B cell (primary cell): ENCODE measurements around the gene CMIP. TPM values are rescaled to one million over a fixed set of nuclear protein-coding genes. Genes with fewer than 3 reads are reported as not detected.

Experiments used
- ATAC-seq: fragments of 200-7000 bp; cut with Tn5 transposase; one replicate; pipeline ENCODE4 v1.10.0; 2021; ENCODE audit warnings: low read depth, mild to moderate bottlenecking, moderate number of reproducible peaks, moderate library complexity
- CTCF ChIA-PET: fragments of 350-600 bp; sonication (Branson Sonifier 250); formaldehyde crosslinking; loops from one replicate; lab custom pipeline; 2021; ENCODE audit warnings: antibody characterized with exemption, inconsistent platforms; lab: Charles Lee
- POLR2A ChIA-PET: fragments of 350-600 bp; sonication (Branson Sonifier 250); formaldehyde crosslinking; loops from one replicate; lab custom pipeline; 2021; ENCODE audit warnings: antibody characterized with exemption; lab: Charles Lee
- DNase-seq: peaks from one replicate; pipeline ENCODE4 v3.0.0; 2013
- H2AFZ ChIP-seq: 2 replicates; pipeline ENCODE4 v1.6.1; 2012; ENCODE audit warnings: mild to moderate bottlenecking, low read depth, low read length; ENCODE audit not compliant: insufficient read depth, poor library complexity, severe bottlenecking
- H3K27ac ChIP-seq, 2 donors: 1 replicate in 1 of 2; 2 replicates in 1 of 2; pipeline ENCODE4 v1.5.1; 2012 to 2013; ENCODE audit warnings: low read length in 2 of 2, mild to moderate bottlenecking in 2 of 2, moderate library complexity in 1 of 2
- H3K27me3 ChIP-seq, 4 experiments: fragments of 200-600 bp in 1 of 4; sonication (generic) in 1 of 4; replicated peaks in 1 of 4; 1 replicate in 2 of 4; 2 replicates in 2 of 4; pipeline versions ENCODE4 v1.6.1 to v1.7.0; 2013 to 2016; ENCODE audit warnings: low read length in 3 of 4, mild to moderate bottlenecking in 2 of 4, mixed read lengths in 1 of 4, moderate library complexity in 1 of 4; ENCODE audit not compliant: insufficient read depth in 4 of 4, control insufficient read depth in 3 of 4; ENCODE audit errors: control extremely low read depth in 1 of 4
- H3K36me3 ChIP-seq, 2 experiments: replicated peaks in 1 of 2; 1 replicate in 1 of 2; 2 replicates in 1 of 2; pipeline versions ENCODE4 v1.6.1 to v1.7.1; 2013; ENCODE audit warnings: low read length in 1 of 2; ENCODE audit not compliant: insufficient read depth in 2 of 2, control insufficient read depth in 1 of 2; ENCODE audit errors: control extremely low read depth in 1 of 2, extremely low read depth in 1 of 2
- H3K4me1 ChIP-seq, 2 donors: fragments of 200-600 bp in 1 of 2; sonication (generic) in 1 of 2; 1 replicate in 1 of 2; 2 replicates in 1 of 2; pipeline versions ENCODE4 v1.5.1 to v1.6.1; 2013 to 2017; ENCODE audit warnings: low read length in 2 of 2; ENCODE audit not compliant: control insufficient read depth in 2 of 2, insufficient read depth in 2 of 2
- H3K4me2 ChIP-seq: replicated peaks from 2 replicates; pipeline ENCODE3; 2012; ENCODE audit warnings: mild to moderate bottlenecking, low read depth, low read length; ENCODE audit not compliant: poor library complexity, severe bottlenecking
- H3K4me3 ChIP-seq, 5 experiments: fragments of 200-600 bp in 1 of 5; sonication (generic) in 1 of 5; 1 replicate in 3 of 5; 2 replicates in 2 of 5; pipeline versions ENCODE4 v1.5.1 to v1.7.0; 2011 to 2016; ENCODE audit warnings: low read length in 4 of 5, mild to moderate bottlenecking in 4 of 5, low read depth in 2 of 5, control low read depth in 1 of 5, moderate library complexity in 1 of 5; ENCODE audit not compliant: insufficient read depth in 1 of 5; ENCODE audit errors: control extremely low read depth in 1 of 5, extremely low read depth in 1 of 5
- H3K79me2 ChIP-seq: fragments of 200-600 bp; sonication (generic); one replicate; pipeline ENCODE4 v1.6.0; 2016; ENCODE audit warnings: low read length; ENCODE audit not compliant: control insufficient read depth, insufficient read depth
- H3K9ac ChIP-seq: fragments of 200-600 bp; sonication (generic); 2 replicates; pipeline ENCODE4 v1.6.1; 2017; ENCODE audit warnings: mild to moderate bottlenecking, low read length, moderate library complexity
- H3K9me3 ChIP-seq, 3 donors: one replicate each; pipeline versions ENCODE4 v1.6.1 to v1.7.1; 2013; ENCODE audit warnings: low read length in 2 of 3; ENCODE audit not compliant: control insufficient read depth in 2 of 3, insufficient read depth in 1 of 3; ENCODE audit errors: control extremely low read depth in 1 of 3
- H4K20me1 ChIP-seq: 2 replicates; pipeline ENCODE4 v1.6.0; 2012; ENCODE audit warnings: mild to moderate bottlenecking, low read length; ENCODE audit not compliant: insufficient read depth, control insufficient read depth, poor library complexity, severe bottlenecking
- H3K27ac Mint-ChIP-seq: one replicate; pipeline ENCODE4 v1.8.0; 2021; ENCODE audit warnings: mixed read lengths
- H3K27me3 Mint-ChIP-seq: one replicate; pipeline ENCODE4 v1.8.0; 2021; ENCODE audit warnings: mixed read lengths
- H3K4me1 Mint-ChIP-seq: one replicate; pipeline ENCODE4 v1.8.0; 2021; ENCODE audit warnings: mixed read lengths
- H3K4me3 Mint-ChIP-seq: one replicate; pipeline ENCODE4 v1.8.0; 2021; ENCODE audit warnings: mixed read lengths
- H3K9me3 Mint-ChIP-seq: one replicate; pipeline ENCODE4 v1.8.0; 2022; ENCODE audit warnings: mixed read lengths; ENCODE audit not compliant: insufficient read depth
- EZH2 ChIP-seq: IDR thresholded peaks from 2 replicates; pipeline ENCODE4 v1.6.1; 2012; ENCODE audit warnings: borderline replicate concordance, low read depth, mild to moderate bottlenecking, moderate library complexity, low read length; ENCODE audit not compliant: insufficient read depth, poor library complexity, severe bottlenecking
- WGBS: methylation state at CpG from one replicate; pipeline ENCODE4 v1.1.5; 2013; ENCODE audit warnings: missing lambda C conversion rate; ENCODE audit not compliant: insufficient coverage; 5-methylcytosine and 5-hydroxymethylcytosine counted together
- intact Hi-C: fragments of 100-400 bp; cut with micrococcal nuclease; formaldehyde crosslinking; loops from one replicate; pipeline ENCODE4 v1.10.0; 2022
- polyA plus RNA-seq: library from polyadenylated mRNA; depleted of rRNA; stranded (reverse); fragments of >200 nt; gene quantifications from 2 replicates; pipeline ENCODE4 v1.2.3, GENCODE V29; 2012
- total RNA-seq, 2 donors: library from RNA; stranded (reverse); fragments of 120-200 nt in 1 of 2; gene quantifications; 1 replicate in 1 of 2; 2 replicates in 1 of 2; pipeline versions ENCODE4 v1.2.3 to v1.2.4, GENCODE V29; 2013 to 2022
- TF ChIP-seq, protein P1 (sequence below): fragments of 200-600 bp; IDR thresholded peaks from one replicate; pipeline ENCODE4 v1.8.0; 2022; ENCODE audit warnings: antibody characterized with exemption, mild to moderate bottlenecking

CMIP gene
- total and polyA plus RNA-seq, 2 donors (not counting 1 experiment from before 2014, with no cell fraction given) = 27.1 to 155 TPM

DNA sequence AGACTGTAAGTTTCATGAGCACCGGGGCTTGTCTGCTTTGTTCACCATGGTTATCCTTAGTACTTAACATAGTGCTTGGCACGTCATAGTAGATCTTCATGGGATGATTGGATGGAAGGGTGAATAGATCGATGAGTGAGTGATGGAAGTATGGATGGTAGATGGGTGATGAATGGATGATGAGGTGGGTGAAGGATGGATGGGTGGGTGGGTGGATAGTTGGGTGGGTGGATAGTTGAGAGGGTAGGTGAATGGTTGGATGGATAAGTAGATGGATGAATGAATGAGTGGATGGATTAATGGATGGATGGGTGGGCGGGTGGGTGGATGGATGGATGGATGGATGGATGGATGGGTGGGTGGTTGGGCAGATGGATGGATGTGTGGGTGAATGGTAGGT, 201.3 kb downstream of the CMIP start:
- no peak overlapping the region for H3K9ac ChIP-seq
- no peaks in the 10 kb centered on the region for H3K9me3 ChIP-seq
- H3K4me1 Mint-ChIP-seq = peaks cover 11% of the 10 kb centered on the region
- TF ChIP-seq, protein P1, sequence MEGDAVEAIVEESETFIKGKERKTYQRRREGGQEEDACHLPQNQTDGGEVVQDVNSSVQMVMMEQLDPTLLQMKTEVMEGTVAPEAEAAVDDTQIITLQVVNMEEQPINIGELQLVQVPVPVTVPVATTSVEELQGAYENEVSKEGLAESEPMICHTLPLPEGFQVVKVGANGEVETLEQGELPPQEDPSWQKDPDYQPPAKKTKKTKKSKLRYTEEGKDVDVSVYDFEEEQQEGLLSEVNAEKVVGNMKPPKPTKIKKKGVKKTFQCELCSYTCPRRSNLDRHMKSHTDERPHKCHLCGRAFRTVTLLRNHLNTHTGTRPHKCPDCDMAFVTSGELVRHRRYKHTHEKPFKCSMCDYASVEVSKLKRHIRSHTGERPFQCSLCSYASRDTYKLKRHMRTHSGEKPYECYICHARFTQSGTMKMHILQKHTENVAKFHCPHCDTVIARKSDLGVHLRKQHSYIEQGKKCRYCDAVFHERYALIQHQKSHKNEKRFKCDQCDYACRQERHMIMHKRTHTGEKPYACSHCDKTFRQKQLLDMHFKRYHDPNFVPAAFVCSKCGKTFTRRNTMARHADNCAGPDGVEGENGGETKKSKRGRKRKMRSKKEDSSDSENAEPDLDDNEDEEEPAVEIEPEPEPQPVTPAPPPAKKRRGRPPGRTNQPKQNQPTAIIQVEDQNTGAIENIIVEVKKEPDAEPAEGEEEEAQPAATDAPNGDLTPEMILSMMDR = no peak
- TF ChIP-seq EZH2 = no peak
- intact Hi-C loops = no loop called here
- H2AFZ ChIP-seq = no peak overlapping the region
- no peak overlapping the region for H3K27ac ChIP-seq
- WGBS = 99% methylated on average over 4 of the region's 4 CpGs
- no peaks in the 10 kb centered on the region for H3K4me1 ChIP-seq
- H3K4me3 ChIP-seq = no peak overlapping the region
- peaks cover 83% of the 10 kb centered on the region for H3K79me2 ChIP-seq
- no peak overlapping the region for H3K27ac Mint-ChIP-seq
- ChIA-PET POLR2A (no interaction called here), CTCF (interaction anchor here (0.5 kb wide), 1 partner anchor 11 kb away, joined by 3 read pairs; no protein-coding TSS in a partner anchor)
- peaks cover 0 to 5% of the 10 kb centered on the region in 2 experiments for H3K36me3 ChIP-seq
- no peaks in the 10 kb centered on the region for H3K9me3 Mint-ChIP-seq
- DNase-seq (no peak), ATAC-seq (no peak)
- peaks cover 80% of the 10 kb centered on the region for H4K20me1 ChIP-seq
- H3K27me3 ChIP-seq = no peaks in the 10 kb centered on the region
- H3K4me2 ChIP-seq = no peak overlapping the region
- no peak overlapping the region for H3K4me3 Mint-ChIP-seq
- no peaks in the 10 kb centered on the region for H3K27me3 Mint-ChIP-seq

DNA sequence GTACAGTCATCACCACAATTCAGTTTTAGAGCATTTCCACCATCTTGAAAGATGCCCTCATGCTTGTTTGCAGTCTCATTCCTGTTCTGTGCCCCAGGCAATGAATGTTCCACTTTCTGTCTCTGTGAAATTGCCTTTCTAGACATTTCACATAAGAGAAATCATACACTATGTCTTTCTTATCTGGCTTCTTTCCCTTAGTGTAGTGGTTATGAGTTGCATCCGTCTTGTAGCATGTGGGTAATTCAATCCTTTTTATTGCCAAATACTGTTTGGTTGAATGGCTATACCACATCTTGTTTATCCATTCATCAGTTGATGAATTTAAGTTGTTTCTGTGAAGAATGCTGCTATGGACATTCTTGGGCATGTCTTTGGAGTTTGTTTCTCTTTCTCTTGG, 202.0 kb downstream of the CMIP start:
- Mint-ChIP-seq H3K4me1 (peaks cover 11% of the 10 kb centered on the region), H3K4me3 (no peak overlapping the region), H3K9me3 (no peaks in the 10 kb centered on the region), H3K27me3 (no peaks in the 10 kb centered on the region), H3K27ac (no peak overlapping the region)
- DNase-seq = no peak
- Histone ChIP-seq H3K79me2 (peaks cover 79% of the 10 kb centered on the region), H3K27me3 (no peaks in the 10 kb centered on the region), H3K9ac (no peak overlapping the region), H2AFZ (no peak overlapping the region), H3K4me3 (no peak overlapping the region), H3K4me2 (no peak overlapping the region), H3K9me3 (no peaks in the 10 kb centered on the region), H3K27ac (no peak overlapping the region), H3K4me1 (no peaks in the 10 kb centered on the region), H4K20me1 (peaks cover 76% of the 10 kb centered on the region), H3K36me3 (peaks cover 0 to 5% of the 10 kb centered on the region in 2 experiments)
- WGBS = no CpG with 5 or more reads among the region's 1 CpG
- ATAC-seq = no peak
- POLR2A ChIA-PET = no interaction called here
- TF ChIP-seq EZH2 = no peak
- TF ChIP-seq, protein P1 = no peak
- CTCF ChIA-PET = no interaction called here
- intact Hi-C loops = no loop called here
